ELF-1 (cell line): Measurements from ENCODE around the gene RGS19.

Experiments used
- DNase-seq: peaks from one replicate; pipeline ENCODE4 v3.0.0-alpha.2; 2016; ENCODE audit warnings: low read depth, low spot score

RGS19 gene

DNA sequence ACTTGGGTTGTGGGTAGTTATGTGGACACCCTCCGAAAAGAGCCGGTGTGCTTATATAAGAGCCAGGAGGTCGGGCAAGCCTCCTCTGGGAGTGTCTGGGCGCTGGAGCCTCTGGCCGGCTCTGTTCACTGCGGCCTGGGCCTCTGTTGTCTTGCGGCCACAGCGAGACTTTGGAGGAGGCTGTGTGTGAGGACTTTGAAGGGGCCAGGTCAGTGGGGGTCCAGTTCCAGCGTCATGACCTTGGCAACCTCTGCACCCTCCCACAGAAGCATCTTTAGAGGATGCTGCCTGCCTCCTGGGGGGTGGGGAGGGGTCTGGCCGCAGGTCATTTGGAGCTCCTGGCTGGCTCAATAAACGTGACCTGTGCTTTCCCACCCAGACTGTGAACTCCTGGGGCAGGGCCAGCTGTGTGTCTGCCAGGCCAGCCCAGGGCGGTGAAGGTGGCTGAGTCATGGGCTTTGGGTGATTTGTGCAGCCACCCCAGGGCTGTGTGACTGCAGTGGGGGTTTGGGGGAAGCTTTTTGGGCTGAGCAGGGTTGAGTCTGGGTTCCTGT, 15.1 kb downstream of the RGS19 start:
- DNase-seq, result no peak

DNA sequence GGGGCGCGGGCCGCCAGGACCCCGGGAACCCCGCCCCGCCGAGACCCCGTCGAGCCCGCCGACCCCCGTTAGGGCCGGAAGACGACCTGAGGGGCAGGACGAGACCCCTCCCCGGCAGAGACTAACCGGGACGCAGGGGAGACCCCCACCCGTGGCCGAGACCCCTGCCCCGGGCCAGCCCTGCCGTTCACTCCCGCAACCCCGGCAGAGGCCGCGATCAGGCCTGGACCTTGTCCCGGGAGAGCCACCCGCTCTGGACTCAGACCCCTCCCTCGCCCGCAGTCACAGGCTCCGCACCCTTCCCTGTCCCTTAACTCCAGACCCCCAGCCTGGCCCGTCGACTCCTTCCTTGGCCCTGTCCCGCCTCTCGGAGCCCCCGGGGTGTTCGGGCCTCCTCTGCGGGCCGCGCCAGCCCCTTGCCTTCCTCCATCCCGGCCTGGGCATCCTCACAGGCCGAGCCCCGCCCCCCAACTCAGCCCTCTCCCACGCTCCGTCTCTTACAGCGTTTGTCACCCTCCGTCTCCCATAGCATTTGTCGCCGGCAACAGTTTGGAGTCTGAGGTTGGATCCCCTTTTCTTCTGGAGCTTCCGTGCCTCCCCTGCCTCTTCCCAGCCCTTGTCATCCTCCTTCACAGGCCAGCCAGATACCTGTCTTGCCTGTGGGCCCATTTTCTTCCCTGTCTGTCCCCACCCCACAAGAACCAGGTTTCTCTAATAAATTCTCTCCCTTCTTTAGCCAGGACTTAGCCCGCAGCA, 15.8 kb downstream of the RGS19 start:
- DNase-seq, result no peak

DNA sequence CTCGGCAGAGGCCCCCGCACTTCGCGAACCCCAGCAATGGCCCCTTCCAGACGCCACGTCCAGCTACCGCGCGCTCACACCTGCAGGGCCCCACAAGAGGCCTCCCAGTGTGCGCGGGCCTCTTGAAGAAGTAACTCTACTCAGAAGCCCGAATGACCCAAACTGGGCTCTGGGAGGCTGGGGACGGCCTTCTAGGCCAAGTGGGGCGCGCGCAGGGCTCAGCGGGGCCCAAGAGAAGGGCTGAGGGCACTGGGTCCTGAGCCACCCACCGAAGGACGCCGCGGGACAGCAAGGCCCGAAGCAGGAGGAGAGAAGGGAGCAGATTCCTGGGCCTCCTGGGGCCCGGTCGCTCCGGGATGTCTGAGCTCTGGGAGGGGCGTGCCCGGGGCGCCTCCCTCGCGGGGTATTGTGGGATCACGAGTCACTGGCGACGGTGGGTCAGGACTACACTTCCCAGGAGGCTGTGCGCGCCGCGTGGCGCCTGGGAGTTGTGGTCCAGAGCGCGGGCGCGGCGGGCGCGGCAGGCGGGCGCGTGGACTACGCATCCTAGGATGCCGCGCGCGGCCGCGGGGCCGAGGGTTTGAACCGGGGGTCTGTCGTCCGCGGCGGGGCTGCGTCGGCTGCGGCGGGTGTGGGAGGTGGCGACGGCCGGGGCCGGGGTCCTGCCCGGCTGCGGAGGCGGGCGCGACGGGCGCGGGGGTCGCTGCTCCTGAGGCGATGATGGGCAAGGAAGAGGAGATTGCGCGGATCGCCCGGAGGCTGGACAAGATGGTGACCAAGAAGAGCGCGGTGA, 16.5 kb downstream of the RGS19 start, which contains the start of gene TCEA2:
Gene TCEA2 (plus strand): TSS at position 603 of the 793 bp plus-strand sequence. CDS start 115 bp downstream, at position 718.
- peak; percentile 93 for DNase-seq

DNA sequence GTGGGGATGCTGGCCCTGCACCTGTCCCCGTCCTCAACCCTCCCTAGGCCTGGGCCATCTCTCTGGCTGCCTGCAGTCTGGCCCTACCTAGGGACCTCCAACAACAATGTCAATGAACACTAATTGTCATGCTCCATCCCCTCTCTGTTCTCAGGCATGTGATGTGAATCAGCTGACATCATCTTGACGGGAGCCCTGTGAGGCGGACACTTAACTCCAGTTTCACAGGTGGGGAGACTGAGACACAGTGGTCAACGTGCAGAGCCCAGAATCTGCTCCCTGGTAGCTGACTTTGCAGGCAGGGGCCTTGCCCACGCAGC, 17.1 kb downstream of the RGS19 start:
- no peak for DNase-seq

DNA sequence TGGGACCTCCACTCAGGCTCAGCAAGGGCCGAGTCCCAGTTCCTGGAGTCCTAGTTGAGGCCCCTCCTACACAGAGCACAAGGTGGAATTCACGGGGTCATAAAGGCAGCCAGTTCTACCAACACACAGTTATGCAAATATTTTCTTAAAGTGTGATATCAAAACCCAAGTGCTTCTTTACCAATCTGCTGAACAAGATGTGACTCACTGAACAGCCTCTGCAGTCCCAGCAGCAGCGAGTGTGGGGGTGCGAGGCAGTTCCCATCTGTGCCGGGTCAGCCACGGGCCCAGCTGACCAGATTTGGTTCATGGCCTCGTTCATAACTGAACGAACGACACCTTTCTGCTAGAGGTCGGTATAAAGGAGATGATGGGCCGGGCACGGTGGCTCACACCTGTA, 20.8 kb downstream of the RGS19 start:
- DNase-seq, result no peak

DNA sequence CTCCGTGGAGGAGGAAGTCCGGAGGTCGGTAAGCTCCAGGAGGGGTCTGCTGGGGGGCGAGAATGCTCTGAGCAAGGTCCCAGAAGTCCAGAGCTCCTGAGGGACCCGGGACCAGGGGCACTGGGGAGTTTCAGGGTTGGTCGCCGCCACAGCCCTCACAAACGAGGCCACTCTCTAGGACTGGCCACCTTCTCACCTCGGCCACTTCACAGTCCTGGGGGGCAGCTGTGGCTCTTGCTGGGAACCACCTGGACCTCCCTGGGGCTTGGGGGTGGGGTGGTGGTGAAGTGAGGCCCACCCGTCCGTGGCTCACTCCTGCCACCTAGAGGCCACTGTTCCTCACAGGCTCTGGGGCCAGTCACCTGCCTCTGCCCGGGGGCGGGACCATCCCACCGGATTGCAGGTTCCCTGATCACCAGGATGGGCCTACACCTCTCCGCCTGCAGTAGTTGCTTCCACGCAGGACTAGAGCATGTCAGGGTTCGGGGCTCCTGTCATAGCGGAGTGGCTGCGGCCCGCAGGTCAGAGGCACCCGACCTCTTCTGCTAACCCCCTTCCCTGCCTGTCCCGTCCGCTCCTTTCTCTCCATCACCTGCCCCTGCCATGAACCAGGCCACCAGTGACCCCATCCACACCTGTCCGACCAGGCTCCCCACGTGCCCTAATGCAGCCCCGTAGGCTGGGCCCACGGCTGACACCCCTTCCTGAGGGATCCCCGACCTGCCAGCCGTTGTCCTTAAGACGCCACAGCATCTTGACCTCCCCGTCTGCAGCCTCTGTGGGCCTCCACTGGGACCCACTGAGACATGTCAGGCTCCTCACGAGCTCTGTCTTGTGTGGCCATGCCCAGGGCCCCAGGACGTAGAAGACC, 21.5 kb downstream of the RGS19 start:
- peak; percentile 90 for DNase-seq

DNA sequence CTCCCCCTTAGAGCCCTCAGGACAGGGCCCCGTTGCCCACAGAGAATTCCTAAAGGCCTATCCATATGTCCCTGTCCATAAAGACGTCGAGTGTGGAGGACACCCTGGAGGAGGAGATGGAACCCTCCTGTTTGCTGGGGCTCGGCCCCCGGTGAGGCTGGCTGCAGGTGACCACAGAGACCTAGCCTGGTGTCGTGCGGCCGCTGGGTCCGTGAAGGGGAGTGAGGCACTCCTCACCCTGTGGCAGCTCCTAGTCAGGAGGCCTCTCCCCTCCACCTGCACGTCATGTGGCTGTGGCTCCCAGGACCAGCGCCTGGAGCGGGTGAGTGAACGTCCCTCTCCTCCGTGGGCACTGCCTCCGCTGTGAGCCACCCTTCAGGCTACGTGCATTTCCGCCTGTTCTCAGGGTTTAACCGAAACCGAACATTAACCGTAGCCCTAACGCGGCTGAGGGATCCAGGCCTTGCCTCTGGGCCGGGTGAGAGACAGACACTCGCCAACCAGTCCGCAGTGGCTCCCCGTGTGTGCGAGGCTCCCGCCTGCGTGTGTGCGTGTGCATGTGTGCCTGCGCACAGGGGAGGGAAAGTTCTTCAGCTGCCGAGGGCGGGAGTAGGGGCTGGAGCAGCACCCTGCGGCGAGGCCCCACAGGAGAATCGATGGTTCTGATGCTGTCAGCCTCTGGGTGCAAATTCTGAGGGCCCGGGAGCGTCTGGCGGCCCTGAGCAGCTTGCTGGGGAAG, 22.3 kb downstream of the RGS19 start:
- DNase-seq, result no peak

DNA sequence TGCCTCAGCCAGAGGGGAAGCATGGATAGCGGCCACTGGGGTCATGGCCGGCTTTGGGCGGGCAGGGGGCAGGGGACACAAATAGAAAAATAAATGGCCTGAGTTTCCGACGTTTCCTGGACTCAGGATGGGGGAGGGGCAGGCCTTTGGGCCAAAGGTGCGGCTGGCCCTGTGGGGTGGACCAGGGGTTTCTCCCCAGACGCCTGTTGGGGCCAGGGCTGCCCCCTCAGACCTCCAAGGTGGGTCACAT, 22.8 kb downstream of the RGS19 start:
- DNase-seq, result no peak

DNA sequence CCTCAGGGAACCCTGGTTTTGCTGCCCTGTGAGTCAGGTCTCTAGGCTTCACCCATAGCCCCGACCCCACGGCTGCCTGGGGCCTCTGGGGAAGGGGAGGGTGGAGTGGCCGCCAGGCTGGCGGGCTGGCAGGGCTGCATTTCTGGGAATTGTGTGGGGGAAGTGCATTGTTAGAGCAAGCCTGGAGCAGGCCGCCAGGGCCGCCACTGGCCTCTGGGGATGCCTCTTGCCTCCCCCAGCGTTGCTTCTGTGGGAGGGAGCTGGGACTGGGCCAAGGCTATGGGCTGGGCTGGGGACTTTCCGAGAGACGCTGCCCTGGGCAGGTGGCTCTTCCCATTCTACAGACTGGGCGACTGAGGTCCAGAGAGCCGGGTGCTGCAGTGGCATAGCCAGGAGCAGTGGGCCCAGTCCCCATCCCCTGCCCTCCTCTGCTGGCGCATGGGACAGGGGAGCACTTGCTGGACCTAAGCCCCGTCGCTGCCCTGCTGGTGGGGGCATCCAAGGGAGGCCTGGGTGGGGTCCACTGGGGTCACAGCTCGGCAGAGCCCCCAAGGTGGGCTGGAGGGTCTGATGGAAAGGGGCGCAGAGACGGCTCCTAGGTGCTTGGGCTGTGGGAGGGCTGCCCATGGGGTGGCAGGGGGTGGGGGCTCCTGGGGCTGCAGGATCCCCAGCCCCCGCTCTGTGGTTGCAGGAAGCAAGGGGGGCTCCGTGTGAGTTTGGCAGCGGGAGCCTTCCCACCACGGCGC, 23.3 kb downstream of the RGS19 start:
- DNase-seq, result peak; percentile 83

DNA sequence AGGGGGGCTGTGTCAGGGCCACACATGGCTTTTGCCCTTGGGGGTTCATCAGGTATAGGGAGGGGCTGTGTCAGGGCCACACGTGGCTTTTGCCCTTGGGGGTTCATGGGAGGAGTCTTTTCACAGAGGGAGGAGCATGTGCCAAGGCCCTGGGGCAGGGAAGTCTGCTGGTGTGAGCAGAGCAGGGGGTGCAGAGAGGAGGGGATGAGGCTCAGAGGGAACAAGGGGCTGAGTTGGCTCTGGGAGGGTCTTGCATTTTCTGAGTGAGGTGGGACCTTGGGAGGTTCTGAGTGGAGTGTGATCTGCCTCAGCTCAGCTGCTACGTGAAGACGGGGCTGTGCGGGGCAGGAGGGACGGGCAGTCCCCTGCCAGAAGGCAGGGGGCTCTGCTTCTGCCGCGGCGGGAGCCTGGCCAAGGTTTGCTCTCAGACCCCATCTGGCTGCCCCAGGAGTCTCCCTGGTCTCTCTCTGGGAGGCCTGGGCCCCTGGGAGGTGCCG, 23.9 kb downstream of the RGS19 start:
- DNase-seq, result no peak

DNA sequence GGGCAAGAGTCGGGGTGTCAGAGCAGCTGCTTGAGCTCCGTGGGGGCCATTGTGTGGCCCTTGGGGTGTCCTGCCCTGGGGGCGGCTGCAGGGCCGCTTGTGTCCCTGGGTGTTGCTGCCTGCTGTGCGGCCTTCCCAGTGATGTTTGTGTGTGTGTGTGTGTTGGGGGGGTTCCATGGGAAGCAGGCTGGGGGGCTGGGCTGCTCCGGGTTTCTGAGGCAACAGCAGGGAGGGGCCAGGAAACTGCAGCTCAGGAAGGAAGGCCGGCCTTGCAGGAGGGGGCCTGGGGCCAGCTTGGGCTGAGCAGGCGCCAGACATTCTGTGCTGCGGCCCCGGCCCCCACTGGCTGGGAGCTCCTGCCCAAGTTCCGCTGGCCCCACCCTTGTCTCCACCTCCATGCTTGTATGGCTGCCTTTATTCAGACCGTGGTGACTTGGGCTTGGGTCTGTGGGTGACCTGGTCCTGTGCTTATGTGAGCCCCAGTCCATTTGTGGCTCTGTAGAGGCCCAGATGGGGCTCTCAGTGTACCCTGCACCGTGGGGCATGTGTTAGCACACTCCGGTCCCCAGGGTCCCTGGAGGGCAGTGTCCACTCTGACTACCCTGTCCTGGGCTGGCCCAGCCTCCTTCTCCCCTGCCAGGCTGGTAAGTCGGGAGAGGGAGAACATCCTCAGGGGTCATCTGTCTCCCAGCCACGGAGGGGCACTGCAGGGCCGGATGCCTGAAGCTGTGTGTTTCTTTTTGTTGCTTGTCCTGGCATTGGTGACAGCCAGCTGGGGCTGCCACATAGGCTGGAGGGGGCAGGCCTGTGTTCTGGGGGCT, 25.3 kb downstream of the RGS19 start:
- peak; percentile 86 for DNase-seq

DNA sequence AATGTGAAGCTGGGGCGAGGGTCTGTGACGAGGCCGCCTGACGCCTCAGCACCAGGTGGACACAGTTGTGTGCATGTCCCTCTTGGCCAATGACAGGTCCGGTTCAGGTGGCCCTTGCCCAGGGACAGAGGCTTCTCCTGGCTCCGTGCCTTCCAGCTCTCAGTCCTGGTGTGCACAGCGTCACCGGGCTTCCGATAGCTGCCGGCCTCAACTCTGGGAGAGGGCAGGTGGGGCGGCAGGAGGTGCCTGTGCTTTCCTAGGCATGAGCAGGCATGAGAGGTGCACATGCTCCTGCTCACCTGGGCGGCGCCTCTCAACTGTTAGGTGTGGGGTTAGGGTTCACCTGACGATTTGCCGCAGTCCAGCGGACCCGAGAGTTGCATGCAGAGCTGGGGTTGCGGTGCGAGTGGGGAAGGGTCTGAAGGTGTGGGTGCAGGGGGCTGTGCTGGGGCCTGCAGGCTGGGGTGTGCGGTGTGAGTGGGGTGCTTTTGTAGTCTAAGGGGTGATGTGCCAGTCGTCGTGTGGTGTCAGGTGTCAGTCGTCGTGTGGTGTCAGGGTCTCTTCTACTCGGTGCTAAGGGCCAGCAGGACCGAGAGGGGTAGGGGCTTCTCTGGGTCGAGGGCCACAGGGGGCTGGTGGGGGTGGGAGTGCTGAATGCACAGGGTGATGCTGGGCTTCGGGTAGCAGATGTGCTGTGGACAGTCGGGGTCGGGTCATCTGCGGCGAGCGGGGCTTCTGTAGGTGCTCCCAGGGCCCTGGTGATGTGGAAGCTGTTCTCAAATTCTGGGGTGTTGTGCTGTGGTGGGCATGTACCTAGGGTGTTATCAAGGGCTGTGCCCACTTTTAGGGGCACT, 26.1 kb downstream of the RGS19 start:
- no peak for DNase-seq

DNA sequence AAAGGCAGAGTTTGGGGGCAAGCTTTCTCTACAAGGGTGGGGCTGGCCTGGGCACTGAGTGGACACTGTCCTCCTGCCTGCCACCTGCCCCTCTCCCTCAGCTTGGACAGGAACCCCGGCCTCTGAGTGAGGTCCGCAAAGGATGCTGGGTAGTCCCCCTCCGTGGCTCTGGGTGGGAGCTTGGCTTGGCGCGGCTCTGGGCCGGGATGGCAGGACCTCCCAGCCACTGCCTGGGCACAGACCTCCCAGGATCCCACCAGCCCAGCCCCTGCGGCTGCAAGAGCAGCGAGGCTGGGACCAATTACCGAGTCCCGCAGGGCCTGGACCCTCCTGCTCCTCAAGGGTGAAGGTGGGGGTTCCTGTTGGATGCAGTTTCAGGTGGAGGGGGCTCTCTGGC, 27.0 kb downstream of the RGS19 start:
- no peak for DNase-seq

DNA sequence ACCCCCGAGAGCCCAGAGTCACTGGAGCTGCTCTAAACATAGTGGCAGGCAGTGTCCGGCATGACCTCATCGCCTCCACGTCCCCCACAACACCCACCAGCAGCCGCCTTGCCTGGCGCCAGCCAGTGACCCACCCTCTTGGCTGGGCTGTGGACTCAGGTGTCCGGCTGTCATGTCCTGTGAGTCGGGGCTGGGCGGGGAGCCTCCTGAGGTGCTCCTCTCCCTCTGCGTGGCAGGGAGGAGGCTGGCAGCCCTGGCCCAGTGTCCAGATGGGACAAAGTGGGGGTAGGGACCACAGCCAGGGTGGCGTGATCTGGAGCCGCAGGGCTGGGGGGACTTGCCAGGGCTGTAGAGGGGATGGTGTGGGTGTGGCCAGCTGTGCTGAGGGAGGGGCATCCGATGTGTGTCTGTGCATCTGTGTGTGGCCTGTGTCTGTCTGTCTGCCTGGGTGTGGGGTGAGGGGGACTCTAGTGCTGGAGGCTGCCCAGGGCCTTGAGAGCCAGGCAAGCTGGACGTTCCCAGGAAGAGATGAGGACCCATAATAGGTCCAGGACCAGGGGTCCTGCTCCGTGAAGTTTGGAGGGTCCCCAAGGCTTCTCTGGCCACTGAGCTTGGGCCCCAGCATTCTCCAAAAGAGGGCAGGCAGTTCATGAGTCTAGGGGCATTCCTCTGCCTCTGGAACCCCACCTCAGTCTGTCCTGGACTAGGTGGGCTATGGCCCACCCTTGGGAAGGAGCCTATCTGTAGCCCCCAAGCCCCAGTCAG, 27.6 kb downstream of the RGS19 start:
- DNase-seq, result no peak

DNA sequence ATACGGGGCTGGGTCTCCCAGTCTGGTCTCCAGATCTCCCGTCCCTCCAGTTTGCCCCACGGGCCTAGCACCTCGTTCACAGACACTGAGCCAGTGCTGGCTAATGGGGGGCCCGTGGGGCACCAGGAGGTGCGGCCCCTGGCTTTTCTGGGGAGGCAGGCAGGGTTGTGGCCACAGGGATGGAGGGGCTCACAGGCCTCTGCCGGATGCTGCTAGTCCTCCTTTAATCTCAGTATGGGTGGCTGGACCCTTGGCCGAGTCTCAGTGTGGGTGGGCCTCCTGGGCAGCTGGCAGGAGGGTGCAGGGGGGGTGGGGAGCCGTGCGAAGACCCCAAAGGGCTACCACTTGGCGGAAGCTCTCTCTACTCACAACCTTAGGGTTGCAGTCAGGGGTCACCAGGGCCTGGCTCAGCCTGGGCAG, 28.3 kb downstream of the RGS19 start:
- DNase-seq, result no peak

DNA sequence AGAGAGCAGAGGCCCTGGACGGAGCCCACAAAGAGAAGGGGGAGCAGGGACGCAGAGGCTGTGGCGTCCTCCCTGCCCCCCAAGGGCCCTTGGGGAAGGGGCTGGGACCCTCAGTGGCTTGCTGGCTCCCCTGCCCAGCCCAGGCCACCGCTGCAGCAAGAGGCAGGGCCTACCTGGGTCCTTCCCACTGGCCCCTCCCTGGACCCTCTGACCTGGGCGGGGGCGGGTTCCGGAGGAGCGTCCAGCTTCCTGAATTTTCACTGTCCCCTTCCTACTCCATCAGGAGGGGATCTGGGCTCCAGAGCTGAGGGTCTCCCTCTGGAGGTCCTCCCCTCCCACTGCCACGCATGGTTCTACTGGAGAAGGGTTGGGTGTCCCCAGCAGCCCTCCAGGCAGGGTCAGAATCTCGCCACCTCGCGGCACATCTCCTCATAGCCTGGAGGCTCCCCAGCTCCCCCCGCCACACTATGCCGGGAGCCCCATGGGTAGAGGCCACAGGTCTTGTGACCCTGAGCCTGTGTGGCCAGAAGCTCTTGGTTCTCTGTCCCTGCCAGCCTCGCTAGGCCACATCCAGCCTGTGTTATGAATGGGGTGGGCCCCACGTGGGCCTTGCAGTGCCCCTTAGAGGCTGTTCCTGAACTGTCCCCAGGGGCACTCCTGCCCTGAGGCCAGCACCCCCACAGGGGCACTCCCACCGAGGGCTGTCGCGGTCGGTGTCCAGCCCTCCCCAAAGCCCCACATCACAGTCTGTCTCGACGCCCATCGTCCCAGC, 28.9 kb downstream of the RGS19 start:
- DNase-seq, result no peak

DNA sequence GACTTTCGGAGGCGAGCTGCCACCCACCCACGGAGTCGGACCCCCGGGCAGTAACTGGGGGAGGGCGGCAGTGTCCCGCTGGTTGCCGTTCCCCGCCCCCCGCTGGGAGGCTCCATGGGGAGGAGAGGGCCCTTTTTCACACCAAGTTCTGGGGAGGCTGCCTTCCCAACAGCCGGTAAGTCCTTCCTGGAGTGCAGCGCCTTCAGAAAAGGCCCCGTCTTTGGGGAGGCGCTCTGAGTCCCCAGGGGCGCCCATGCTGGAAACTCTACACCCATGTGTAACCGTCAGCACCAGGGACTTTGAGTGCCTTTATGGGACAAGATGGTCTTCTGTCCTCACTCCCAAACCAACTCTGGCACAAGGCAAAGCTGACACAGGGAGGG, 29.4 kb downstream of the RGS19 start:
- DNase-seq, result no peak
